K562 (cell line): Measurements from ENCODE around the gene FSD1L.

Experiments used
- EP300 ChIP-seq: IDR thresholded peaks from 2 replicates; pipeline ENCODE4 v1.6.1; 2012; ENCODE audit warnings: low read length, improper control_type of control experiment
- FOXP1 ChIP-seq: sonication (generic); formaldehyde crosslinking; IDR thresholded peaks from 2 replicates; pipeline ENCODE4 v1.8.0; 2022; ENCODE audit warnings: mild to moderate bottlenecking, missing genetic modification reagents
- LARP7 ChIP-seq: fragments of 450-650 bp; IDR thresholded peaks from 2 replicates; pipeline ENCODE4 v1.6.1; 2016
- NR2F6 ChIP-seq: fragments of 450-650 bp; formaldehyde crosslinking; IDR thresholded peaks from 2 replicates; pipeline ENCODE4 v1.4.0; 2020; ENCODE audit warnings: mild to moderate bottlenecking
- TCF7L2 ChIP-seq: fragments of 150-350 bp; IDR thresholded peaks from 2 replicates; pipeline ENCODE4 v1.6.1; 2016; ENCODE audit warnings: low read depth, mild to moderate bottlenecking, low read length, moderate library complexity
- TF ChIP-seq, protein P1 (sequence below): sonication (generic); formaldehyde crosslinking; IDR thresholded peaks from 2 replicates; pipeline ENCODE4 v1.8.1; 2023; ENCODE audit warnings: mild to moderate bottlenecking, missing genetic modification reagents
- TF ChIP-seq, protein P2 (sequence below), 3 experiments: IDR thresholded peaks in 2 of 3; conservative IDR thresholded peaks in 1 of 3; 2 replicates each; pipeline ENCODE4 v1.5.1; 2011 to 2012; ENCODE audit warnings: low read length in 3 of 3, mild to moderate bottlenecking in 3 of 3, control low read depth in 2 of 3, improper control_type of control experiment in 1 of 3, inconsistent platforms in 1 of 3, low read depth in 1 of 3, mixed read lengths in 1 of 3, moderate library complexity in 1 of 3; ENCODE audit not compliant: insufficient read depth in 2 of 3

DNA sequence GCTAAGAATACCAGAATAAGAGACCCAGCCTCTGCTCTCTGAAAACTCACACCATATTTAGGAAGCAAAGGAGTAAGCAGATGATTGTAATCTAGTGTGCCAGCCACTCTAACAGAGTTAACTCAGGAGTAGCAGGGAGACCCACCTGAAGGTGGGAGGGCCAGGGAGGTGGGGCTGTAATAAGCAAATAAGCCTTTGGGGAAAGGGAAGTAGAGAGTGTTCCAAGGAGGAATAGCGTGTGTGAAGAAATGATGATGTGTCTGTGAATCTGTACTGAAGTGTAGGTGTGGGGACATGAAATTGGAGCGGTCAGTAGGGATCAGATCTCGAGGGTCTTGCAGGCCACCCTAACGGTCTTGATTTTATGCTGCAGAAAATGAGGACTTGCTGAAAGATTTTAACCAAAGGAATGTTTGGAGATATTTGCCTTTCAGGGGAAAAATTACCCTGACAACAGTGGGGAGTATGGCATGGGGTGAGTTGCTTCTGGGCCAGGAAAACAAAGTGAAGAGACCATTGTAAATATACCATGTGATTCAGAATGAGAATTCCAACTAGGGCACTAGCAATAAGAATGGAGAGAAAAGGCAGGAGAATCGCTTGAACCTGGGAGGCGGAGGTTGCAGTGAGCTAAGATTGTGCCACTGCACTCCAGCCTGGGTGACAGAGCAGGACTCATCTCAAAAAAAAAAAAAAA is 44.1 kb upstream of the FSD1L start:
- TF ChIP-seq, protein P1, sequence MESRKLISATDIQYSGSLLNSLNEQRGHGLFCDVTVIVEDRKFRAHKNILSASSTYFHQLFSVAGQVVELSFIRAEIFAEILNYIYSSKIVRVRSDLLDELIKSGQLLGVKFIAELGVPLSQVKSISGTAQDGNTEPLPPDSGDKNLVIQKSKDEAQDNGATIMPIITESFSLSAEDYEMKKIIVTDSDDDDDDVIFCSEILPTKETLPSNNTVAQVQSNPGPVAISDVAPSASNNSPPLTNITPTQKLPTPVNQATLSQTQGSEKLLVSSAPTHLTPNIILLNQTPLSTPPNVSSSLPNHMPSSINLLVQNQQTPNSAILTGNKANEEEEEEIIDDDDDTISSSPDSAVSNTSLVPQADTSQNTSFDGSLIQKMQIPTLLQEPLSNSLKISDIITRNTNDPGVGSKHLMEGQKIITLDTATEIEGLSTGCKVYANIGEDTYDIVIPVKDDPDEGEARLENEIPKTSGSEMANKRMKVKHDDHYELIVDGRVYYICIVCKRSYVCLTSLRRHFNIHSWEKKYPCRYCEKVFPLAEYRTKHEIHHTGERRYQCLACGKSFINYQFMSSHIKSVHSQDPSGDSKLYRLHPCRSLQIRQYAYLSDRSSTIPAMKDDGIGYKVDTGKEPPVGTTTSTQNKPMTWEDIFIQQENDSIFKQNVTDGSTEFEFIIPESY (CRISPR knock-in tag), result no peak
- TF ChIP-seq NR2F6 (CRISPR knock-in tag), result no peak
- TF ChIP-seq EP300, result no peak
- no peak for TF ChIP-seq TCF7L2
- TF ChIP-seq, protein P2, sequence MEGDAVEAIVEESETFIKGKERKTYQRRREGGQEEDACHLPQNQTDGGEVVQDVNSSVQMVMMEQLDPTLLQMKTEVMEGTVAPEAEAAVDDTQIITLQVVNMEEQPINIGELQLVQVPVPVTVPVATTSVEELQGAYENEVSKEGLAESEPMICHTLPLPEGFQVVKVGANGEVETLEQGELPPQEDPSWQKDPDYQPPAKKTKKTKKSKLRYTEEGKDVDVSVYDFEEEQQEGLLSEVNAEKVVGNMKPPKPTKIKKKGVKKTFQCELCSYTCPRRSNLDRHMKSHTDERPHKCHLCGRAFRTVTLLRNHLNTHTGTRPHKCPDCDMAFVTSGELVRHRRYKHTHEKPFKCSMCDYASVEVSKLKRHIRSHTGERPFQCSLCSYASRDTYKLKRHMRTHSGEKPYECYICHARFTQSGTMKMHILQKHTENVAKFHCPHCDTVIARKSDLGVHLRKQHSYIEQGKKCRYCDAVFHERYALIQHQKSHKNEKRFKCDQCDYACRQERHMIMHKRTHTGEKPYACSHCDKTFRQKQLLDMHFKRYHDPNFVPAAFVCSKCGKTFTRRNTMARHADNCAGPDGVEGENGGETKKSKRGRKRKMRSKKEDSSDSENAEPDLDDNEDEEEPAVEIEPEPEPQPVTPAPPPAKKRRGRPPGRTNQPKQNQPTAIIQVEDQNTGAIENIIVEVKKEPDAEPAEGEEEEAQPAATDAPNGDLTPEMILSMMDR (IDR thresholded peaks at IDR 0.05 in 2 of 3, conservative IDR thresholded peaks at IDR 0.05 in 1 of 3; ENCODE audit: insufficient read depth in 2 of 3, low read depth in 1 of 3, low read length in 3 of 3), result no peak
- no peak for TF ChIP-seq FOXP1 (CRISPR knock-in tag)
- no peak for TF ChIP-seq LARP7
